Neural cell (in vitro differentiated cells): ENCODE results near the gene ITPA.

Experiments used
- CTCF ChIP-seq: fragments of 450-650 bp; IDR thresholded peaks from 2 replicates; pipeline ENCODE4 v1.5.1; 2014; ENCODE audit warnings: antibody characterized with exemption, mild to moderate bottlenecking, moderate library complexity; ENCODE audit not compliant: poor library complexity, severe bottlenecking
- EP300 ChIP-seq: fragments of 450-650 bp; conservative IDR thresholded peaks from 2 replicates; pipeline ENCODE4 v1.6.1; 2014; ENCODE audit warnings: antibody characterized with exemption, mild to moderate bottlenecking, moderate library complexity; ENCODE audit not compliant: poor library complexity, severe bottlenecking
- EZH2 ChIP-seq: fragments of 200-600, 300-800 bp; shearing (Covaris generic), sonication (generic); IDR thresholded peaks from 2 replicates; pipeline ENCODE4 v1.6.1; 2014; ENCODE audit warnings: antibody characterized with exemption, low read length, borderline replicate concordance, mild to moderate bottlenecking; ENCODE audit not compliant: insufficient read depth, poor library complexity, severe bottlenecking
- POLR2AphosphoS5 ChIP-seq: IDR thresholded peaks from 2 replicates; pipeline ENCODE4 v1.6.1; 2012
- RAD21 ChIP-seq: fragments of 450-650 bp; conservative IDR thresholded peaks from 2 replicates; pipeline ENCODE4 v1.6.1; 2014; ENCODE audit warnings: antibody characterized with exemption, mild to moderate bottlenecking, moderate library complexity

DNA sequence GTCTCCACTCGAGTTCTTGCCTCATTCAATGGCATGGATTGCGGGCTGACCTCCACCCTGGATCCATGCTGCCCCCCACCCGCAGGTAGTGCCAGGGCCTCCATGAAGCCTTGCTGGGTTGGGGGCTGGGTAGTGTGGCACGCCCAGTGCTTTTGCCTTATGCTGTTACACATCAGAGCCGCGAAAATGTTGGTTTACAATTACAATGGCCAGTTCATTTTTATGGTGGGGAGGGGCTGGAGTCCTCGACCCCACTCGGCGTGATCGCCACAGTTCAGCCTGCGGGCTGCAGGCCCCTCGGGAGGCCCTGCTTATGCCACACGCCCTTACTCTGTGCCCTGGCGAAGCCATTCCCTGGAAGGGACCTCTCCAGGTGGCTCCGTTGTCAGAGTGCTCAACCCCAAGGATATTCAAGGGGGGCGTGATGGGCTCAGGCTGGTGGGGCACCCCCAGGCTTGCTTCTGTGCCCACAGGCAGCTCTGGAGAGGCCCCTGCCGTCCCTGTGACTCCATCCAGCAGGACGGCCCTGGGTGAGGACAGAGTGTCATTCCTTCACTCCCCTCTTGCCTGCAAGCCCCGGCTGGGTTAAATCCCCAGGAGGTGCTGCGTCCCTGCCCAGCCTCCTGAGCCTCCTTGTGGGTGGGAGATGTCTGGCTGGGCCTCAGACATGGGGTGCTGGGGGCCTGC is 14.8 kb downstream of the ITPA start:
- no peak for TF ChIP-seq POLR2AphosphoS5
- no peak for TF ChIP-seq CTCF
- no peak for TF ChIP-seq EP300
- TF ChIP-seq EZH2, result no peak
- no peak for TF ChIP-seq RAD21
